Measurements from ENCODE around the gene CYP8B1.

DNA sequence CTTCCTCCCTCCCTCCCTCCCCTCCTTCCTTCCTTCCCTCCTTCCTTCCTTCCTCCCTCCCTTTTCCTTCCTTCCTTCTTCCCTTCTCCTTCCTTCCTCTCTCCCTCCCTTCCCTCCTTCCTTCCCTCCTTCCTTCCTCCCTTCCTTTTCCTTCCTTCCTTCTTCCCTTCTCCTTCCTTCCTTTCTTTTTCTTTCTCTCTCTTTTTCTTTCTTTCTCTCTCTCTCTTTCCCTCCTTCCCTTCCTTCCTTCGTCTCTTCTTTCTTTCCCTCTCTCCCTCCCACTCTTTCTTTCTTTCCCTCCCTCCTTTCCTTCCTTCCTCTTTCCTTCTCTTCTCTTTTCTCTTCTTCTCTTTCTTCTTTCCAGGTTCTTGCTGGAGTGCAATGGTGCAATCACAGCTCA is 28.4 kb upstream of the CYP8B1 start:
- TF ChIP-seq POLR2AphosphoS5 (IDR thresholded peaks at IDR 0.05) (no peak), POLR2A (IDR thresholded peaks at IDR 0.05) (no peak)
- TF ChIP-seq, protein P1, sequence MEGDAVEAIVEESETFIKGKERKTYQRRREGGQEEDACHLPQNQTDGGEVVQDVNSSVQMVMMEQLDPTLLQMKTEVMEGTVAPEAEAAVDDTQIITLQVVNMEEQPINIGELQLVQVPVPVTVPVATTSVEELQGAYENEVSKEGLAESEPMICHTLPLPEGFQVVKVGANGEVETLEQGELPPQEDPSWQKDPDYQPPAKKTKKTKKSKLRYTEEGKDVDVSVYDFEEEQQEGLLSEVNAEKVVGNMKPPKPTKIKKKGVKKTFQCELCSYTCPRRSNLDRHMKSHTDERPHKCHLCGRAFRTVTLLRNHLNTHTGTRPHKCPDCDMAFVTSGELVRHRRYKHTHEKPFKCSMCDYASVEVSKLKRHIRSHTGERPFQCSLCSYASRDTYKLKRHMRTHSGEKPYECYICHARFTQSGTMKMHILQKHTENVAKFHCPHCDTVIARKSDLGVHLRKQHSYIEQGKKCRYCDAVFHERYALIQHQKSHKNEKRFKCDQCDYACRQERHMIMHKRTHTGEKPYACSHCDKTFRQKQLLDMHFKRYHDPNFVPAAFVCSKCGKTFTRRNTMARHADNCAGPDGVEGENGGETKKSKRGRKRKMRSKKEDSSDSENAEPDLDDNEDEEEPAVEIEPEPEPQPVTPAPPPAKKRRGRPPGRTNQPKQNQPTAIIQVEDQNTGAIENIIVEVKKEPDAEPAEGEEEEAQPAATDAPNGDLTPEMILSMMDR (IDR thresholded peaks at IDR 0.05), result no peak

Measured in prostate gland (tissue), 2 donors.